ENCODE measurements around the gene PNPLA6. TPM values are rescaled to one million over a fixed set of nuclear protein-coding genes. Genes with fewer than 3 reads are reported as not detected.

The PNPLA6 gene
- total and polyA plus RNA-seq, 2 of the 13 experiments (the other 11 are each of a cell fraction or from before 2014, with no cell fraction given): 24.9 to 28.2 TPM

DNA sequence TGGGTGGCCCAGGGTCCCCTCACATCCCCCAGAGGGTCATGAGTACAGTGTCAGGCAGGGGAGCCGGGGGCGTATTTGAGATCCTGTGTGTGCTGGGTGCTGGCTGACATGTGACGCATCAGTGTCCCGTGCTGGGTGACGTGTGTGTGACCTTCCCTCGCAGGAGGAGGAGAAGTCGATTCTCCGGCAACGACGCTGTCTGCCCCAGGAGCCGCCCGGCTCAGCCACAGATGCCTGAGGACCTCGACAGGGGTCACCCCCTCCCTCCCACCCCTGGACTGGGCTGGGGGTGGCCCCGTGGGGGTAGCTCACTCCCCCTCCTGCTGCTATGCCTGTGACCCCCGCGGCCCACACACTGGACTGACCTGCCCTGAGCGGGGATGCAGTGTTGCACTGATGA, 25.8 kb downstream of the PNPLA6 start:
- in situ Hi-C loops (cut with HindIII; ENCODE audit: extremely low pct_ligation_motif_present, low pct_unique_long_range_greater_than_20kb) (loop anchor here (5.0 to 10.0 kb wide), 2 partner anchors 121 to 233 kb away; partner anchors contain the start of gene TRAPPC5), intact Hi-C loops (cut with micrococcal nuclease; ENCODE audit: unreplicated experiment) (no loop called here)
- H2AFZ ChIP-seq (ENCODE audit: low read length): no peak overlapping the region
- no peak overlapping the region for H3K27ac ChIP-seq (ENCODE audit: extremely low read length, insufficient read depth, low read length)
- no peaks in the 10 kb centered on the region for H3K27me3 ChIP-seq (ENCODE audit: control insufficient read depth in 1 of 2, insufficient read depth in 2 of 2, low read length in 2 of 2)
- no peaks in the 10 kb centered on the region for H3K79me2 ChIP-seq (ENCODE audit: insufficient read depth, low read length)
- 89% methylated on average over 5 of the region's 17 CpGs for WGBS (ENCODE audit: low lambda C conversion rate)
- CTCF ChIA-PET (ENCODE audit: low intra/inter-chr PET ratio, low total read pairs): no interaction called here
- no peak for DNase-seq (ENCODE audit: low spot score)
- H3K36me3 ChIP-seq (replicated peaks in 1 of 2; ENCODE audit: control insufficient read depth in 1 of 2, insufficient read depth in 2 of 2, low read length in 2 of 2): peaks cover 1 to 4% of the 10 kb centered on the region in 2 experiments; a peak in 3 of 5 replicates
- H3K9me3 ChIP-seq (ENCODE audit: low read length): no peaks in the 10 kb centered on the region
- TF ChIP-seq PCBP2 (optimal IDR thresholded peaks at IDR 0.05; ENCODE audit: low read depth, low read length, poor library complexity, severe bottlenecking) (no peak), FOXK2 (IDR thresholded peaks at IDR 0.05) (no peak), CENPX (CRISPR knock-in tag; IDR thresholded peaks at IDR 0.05) (no peak), AGO2 (optimal IDR thresholded peaks at IDR 0.05; ENCODE audit: low read depth, low read length) (peak; percentile 2), ZNF569 (CRISPR knock-in tag; IDR thresholded peaks at IDR 0.05; ENCODE audit: borderline replicate concordance) (no peak), ZNF253 (CRISPR knock-in tag; IDR thresholded peaks at IDR 0.05; ENCODE audit: borderline replicate concordance) (no peak), HDAC1 (CRISPR knock-in tag; IDR thresholded peaks at IDR 0.05) (no peak)
- TF ChIP-seq, protein P1, sequence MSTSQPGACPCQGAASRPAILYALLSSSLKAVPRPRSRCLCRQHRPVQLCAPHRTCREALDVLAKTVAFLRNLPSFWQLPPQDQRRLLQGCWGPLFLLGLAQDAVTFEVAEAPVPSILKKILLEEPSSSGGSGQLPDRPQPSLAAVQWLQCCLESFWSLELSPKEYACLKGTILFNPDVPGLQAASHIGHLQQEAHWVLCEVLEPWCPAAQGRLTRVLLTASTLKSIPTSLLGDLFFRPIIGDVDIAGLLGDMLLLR (CRISPR knock-in tag; IDR thresholded peaks at IDR 0.05): no peak
- H3K4me1 ChIP-seq (ENCODE audit: insufficient read depth, low read length): no peaks in the 10 kb centered on the region
- no peak overlapping the region for H3K4me2 ChIP-seq (ENCODE audit: low read depth, low read length)
- no peaks in the 10 kb centered on the region for H4K20me1 ChIP-seq (ENCODE audit: insufficient read depth, low read length)
- no TSS peak for BruUV-seq (replicated peaks)
- H3K9ac ChIP-seq (ENCODE audit: insufficient read depth, low read depth, low read length): no peak overlapping the region
- H3K4me3 ChIP-seq (replicated peaks in 1 of 3; ENCODE audit: insufficient read depth in 1 of 3, low read depth in 2 of 3, low read length in 3 of 3): no peak overlapping the region
- POLR2A ChIA-PET: no interaction called here
- no peak for ATAC-seq
- no peak for FAIRE-seq

Measured in HepG2 (cell line).